ENCODE results near the gene UTS2B.

The UTS2B gene

DNA sequence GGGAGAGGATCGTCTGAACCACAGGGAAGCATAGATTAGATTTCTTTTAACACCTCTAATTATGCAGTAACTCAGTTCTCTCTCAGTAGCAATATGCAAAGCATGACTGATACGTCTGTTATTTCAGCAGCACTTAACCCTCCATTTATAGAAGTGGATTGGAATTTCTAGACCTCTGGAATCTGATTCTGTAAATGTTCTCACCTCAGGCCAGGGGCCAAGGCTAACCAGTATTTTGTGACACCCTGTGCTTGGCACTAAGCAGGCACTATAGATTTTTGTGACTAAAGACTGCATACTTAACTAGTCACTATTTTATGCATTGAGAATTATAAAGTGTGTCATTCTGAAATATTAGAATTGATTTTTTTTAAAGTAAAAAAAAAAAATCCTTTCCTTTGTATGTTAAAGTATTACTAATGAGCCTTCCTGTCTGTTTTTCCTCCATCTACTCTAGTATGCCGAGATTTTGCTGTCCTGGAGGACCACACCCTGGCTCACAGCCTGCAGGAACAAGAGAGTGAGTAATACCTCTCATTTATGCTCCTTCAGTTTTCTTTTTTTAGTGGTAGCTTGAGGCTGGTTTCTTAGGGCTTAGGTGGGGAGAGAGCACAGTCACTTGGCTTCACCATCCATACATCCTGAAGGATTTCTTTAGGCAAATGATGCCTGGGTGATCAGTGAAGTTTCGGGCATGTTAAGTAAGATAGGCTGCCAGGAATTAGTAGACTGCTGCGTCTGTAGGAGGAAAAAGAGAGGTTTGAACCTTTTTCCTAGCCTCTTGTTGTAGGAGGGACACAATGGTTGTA, 26.5 kb upstream of the UTS2B start:
- no peak overlapping the region for H3K9ac ChIP-seq

DNA sequence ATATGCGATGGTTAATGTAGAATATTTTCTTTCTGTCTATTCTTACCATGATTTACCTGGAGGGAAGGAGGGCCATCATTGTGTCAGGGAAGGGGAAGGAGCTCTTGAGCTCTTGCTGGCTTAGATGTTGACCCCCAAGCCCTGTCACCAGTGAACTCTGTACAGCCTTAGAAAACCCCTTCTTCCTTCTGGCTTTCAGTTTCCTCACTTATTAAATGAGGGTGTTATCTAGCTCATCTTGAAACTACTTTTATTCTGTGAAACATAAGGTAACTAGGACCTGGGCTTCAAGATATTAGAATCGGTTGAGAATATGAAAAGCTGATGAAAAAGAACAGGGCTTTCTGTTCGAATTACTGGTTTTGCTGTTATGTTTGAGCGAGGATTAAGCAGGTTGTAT, 25.1 kb upstream of the UTS2B start:
- Histone ChIP-seq H3K4me3 (no peak overlapping the region), H4K20me1 (peaks cover 0 to 69% (median 13%) of the 10 kb centered on the region in 11 experiments; a peak in 12 of 22 replicates), H3K27ac (no peak overlapping the region), H3K36me3 (peaks cover 15 to 36% (median 27%) of the 10 kb centered on the region in 11 experiments; a peak in 21 of 22 replicates), H3K9me3 (replicated peaks in 1 of 11) (no peaks in the 10 kb centered on the region), H3K4me1 (peaks cover 0 to 16% (median 0%) of the 10 kb centered on the region in 10 experiments; a peak in 2 of 20 replicates), H3K9ac (no peak overlapping the region), H3K4me2 (no peak overlapping the region), H3K27me3 (no peaks in the 10 kb centered on the region)
- TF ChIP-seq Cebpa-rat (IDR thresholded peaks at IDR 0.05): no peak

More for the DNA sequence above, 26.5 kb upstream of the UTS2B start:
- H3K9me3 ChIP-seq (replicated peaks in 1 of 11): no peaks in the 10 kb centered on the region
- no peak overlapping the region for H3K4me3 ChIP-seq
- H3K27ac ChIP-seq: no peak overlapping the region
- H3K36me3 ChIP-seq: peaks cover 29 to 50% (median 40%) of the 10 kb centered on the region in 11 experiments
- H3K4me2 ChIP-seq: no peak overlapping the region
- H4K20me1 ChIP-seq: peaks cover 0 to 55% (median 7%) of the 10 kb centered on the region in 11 experiments; a peak in 10 of 22 replicates
- no peaks in the 10 kb centered on the region for H3K27me3 ChIP-seq
- peaks cover 0 to 16% (median 0%) of the 10 kb centered on the region in 10 experiments; a peak in 2 of 20 replicates for H3K4me1 ChIP-seq
- no peak for TF ChIP-seq Cebpa-rat (IDR thresholded peaks at IDR 0.05)

DNA sequence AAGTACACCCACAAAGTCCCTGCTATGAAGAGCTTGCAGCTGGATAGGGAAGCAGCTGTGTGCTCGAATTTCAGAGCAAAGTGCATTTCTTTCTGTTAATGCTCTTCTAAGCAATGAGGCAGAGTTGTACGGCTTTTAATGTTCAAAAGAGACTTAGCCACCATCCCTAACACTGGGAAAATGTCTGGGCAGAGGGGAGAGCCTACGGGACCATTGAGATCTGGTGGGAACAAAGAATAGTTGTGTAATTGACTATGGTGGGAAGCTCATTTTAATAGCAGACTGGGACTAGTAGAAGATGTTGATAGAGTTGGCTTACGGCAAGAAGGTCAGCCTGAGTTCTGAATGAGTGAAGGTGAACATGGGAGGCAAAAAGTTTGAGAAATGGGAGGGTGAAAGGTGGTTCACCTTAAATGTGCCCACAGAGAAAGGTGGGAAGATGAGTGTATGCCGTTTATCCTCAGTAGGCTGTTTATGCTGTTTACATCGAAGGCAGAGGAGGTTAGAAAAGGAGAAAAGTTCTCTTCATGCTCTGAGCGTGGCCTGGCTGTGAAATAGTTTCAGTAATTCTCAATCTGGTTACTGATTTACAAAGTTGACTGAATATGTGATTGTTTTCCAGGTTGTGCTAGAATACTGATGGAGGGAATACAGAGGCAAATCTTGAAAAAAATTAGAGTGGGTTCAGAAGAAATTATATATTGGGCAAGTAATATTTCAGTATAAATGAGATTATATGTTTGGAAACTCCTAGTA, 22.9 kb upstream of the UTS2B start:
- Histone ChIP-seq H4K20me1 (peaks cover 0 to 91% (median 13%) of the 10 kb centered on the region in 11 experiments; a peak in 13 of 22 replicates), H3K4me3 (no peak overlapping the region), H3K9me3 (replicated peaks in 1 of 11) (no peaks in the 10 kb centered on the region), H3K36me3 (peaks cover under 1 to 14% (median 10%) of the 10 kb centered on the region in 11 experiments; a peak in 17 of 22 replicates), H3K4me2 (0 out of 22 replicates have a peak overlapping the region, but pooled peaks of 1 of the 11 experiments have one; percentile 7), H3K27me3 (no peaks in the 10 kb centered on the region), H3K9ac (no peak overlapping the region), H3K27ac (no peak overlapping the region), H3K4me1 (peaks cover 0 to 16% (median 0%) of the 10 kb centered on the region in 10 experiments; a peak in 2 of 20 replicates)
- TF ChIP-seq Cebpa-rat (IDR thresholded peaks at IDR 0.05): no peak

DNA sequence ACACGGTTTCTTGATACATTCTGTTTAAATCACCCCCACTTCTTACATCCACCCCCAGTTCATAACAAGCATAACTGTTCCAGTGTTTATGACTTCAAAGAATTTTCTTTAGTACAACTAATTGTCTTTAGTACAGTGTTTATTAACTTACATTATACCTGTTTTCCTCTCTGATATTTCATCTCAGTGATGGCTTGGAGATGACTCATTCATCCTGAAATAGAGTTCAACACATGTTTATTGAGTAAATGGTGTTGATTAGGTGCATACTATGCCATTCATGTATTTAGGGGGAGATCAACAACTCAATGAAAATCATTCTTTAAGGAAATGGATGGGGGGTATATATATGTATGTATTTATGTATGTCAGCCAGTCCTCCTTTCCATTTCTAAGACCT, 21.7 kb upstream of the UTS2B start:
- H3K9ac ChIP-seq: no peak overlapping the region
- no peak overlapping the region for H3K4me3 ChIP-seq
- H3K4me2 ChIP-seq: no peak overlapping the region
- no peaks in the 10 kb centered on the region for H3K27me3 ChIP-seq
- peaks cover 0 to 2% (median under 1%) of the 10 kb centered on the region in 11 experiments; a peak in 5 of 22 replicates for H3K36me3 ChIP-seq
- peaks cover 0 to 96% (median 12%) of the 10 kb centered on the region in 11 experiments; a peak in 13 of 22 replicates for H4K20me1 ChIP-seq
- no peak for TF ChIP-seq Cebpa-rat (IDR thresholded peaks at IDR 0.05)
- no peak overlapping the region for H3K27ac ChIP-seq
- H3K4me1 ChIP-seq: peaks cover 0 to 16% (median 0%) of the 10 kb centered on the region in 10 experiments; a peak in 2 of 20 replicates
- no peaks in the 10 kb centered on the region for H3K9me3 ChIP-seq (replicated peaks in 1 of 11)

DNA sequence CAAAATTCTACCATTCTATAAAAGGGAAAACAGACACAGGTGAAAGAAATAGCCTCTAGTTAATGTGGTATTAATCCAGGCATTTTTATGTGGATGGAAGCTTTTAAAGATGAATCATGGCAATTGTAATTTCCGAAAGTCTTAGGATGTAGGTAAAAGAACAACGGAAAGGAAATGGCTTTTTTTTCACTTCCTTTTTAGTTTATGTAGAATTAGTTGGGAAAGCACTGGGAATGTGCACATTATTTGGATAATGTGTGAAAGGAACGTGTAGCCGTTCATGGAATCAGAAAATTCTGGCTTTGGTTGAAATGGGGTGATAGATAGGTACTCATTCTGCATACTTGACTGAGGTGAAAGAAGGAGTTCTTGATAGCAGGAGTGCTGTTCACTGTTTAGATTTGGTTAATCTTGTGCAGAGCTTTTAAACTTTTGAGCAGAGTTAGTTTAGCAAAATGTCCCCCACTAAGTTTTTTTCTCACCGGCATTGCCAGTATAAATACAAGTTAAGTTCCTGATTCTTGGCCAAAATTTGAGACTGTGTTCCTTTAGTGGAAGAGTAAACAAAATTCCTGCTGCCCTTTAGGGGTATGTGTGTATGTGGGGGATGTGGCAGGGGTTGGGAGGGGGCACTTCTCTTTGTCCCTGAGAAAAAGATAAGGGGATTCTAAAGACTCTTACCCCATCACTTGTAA, 20.2 kb upstream of the UTS2B start:
- H3K4me2 ChIP-seq: no peak overlapping the region
- peaks cover 0 to 10% (median 0%) of the 10 kb centered on the region in 10 experiments; a peak in 2 of 20 replicates for H3K4me1 ChIP-seq
- no peak overlapping the region for H3K9ac ChIP-seq
- H3K9me3 ChIP-seq (replicated peaks in 1 of 11): no peaks in the 10 kb centered on the region
- no peak overlapping the region for H3K27ac ChIP-seq
- no peaks in the 10 kb centered on the region for H3K36me3 ChIP-seq
- peaks cover 0 to 98% (median 10%) of the 10 kb centered on the region in 11 experiments; a peak in 14 of 22 replicates for H4K20me1 ChIP-seq
- H3K4me3 ChIP-seq: no peak overlapping the region
- no peaks in the 10 kb centered on the region for H3K27me3 ChIP-seq
- TF ChIP-seq Cebpa-rat (IDR thresholded peaks at IDR 0.05): no peak

DNA sequence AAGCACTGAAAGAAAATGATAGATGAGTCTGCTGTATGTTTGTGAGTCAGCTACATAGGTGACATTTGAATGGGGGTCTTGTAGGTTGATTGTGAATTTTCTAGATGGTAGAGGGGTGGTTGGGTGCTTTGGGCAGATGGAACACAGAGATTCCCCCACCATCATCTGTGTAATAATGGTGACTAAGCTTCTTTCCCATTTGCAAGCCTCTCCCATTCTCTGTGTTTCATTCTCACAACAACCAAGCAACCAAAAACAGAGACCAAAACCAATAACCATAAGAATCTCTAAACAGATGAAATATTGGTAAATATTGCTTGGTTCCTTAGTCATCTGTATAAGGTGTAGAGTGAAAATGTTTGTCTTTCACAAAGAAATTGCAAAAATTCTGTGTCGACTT, 17.8 kb upstream of the UTS2B start:
- no peaks in the 10 kb centered on the region for H3K9me3 ChIP-seq (replicated peaks in 1 of 11)
- no peaks in the 10 kb centered on the region for H3K36me3 ChIP-seq
- TF ChIP-seq Cebpa-rat (IDR thresholded peaks at IDR 0.05): no peak
- H3K4me1 ChIP-seq: peaks cover 0 to 21% (median 0%) of the 10 kb centered on the region in 10 experiments; a peak in 5 of 20 replicates
- no peak overlapping the region for H3K4me3 ChIP-seq
- no peak overlapping the region for H3K4me2 ChIP-seq
- H4K20me1 ChIP-seq: peaks cover 0 to 100% (median 14%) of the 10 kb centered on the region in 11 experiments; a peak in 14 of 22 replicates
- no peak overlapping the region for H3K27ac ChIP-seq
- no peaks in the 10 kb centered on the region for H3K27me3 ChIP-seq
- H3K9ac ChIP-seq: no peak overlapping the region

DNA sequence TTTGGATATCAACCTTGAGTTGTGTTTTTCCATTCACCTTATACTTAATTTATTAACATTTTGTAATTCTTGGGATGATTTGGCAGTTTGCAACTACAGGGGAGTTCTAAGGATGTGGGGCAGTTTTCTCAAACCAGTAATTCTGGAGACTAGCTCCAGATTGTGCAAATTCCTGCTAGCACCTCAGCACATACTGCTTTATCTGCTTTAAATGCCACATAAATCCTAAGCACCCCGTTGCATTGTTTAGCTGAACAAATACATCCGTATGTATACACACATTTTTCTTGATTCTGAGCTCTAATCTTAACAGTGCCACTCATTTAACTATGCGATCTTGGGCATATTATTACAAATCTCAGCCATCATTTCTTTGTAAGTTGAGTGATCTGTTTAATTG, 16.9 kb upstream of the UTS2B start:
- Histone ChIP-seq H3K36me3 (no peaks in the 10 kb centered on the region), H3K4me1 (peaks cover 0 to 17% (median 0%) of the 10 kb centered on the region in 10 experiments; a peak in 5 of 20 replicates), H3K4me2 (no peak overlapping the region), H3K9ac (no peak overlapping the region), H3K4me3 (no peak overlapping the region), H3K27ac (no peak overlapping the region), H3K9me3 (replicated peaks in 1 of 11) (no peaks in the 10 kb centered on the region), H4K20me1 (peaks cover 0 to 100% (median 14%) of the 10 kb centered on the region in 11 experiments; a peak in 13 of 22 replicates), H3K27me3 (no peaks in the 10 kb centered on the region)
- no peak for TF ChIP-seq Cebpa-rat (IDR thresholded peaks at IDR 0.05)

DNA sequence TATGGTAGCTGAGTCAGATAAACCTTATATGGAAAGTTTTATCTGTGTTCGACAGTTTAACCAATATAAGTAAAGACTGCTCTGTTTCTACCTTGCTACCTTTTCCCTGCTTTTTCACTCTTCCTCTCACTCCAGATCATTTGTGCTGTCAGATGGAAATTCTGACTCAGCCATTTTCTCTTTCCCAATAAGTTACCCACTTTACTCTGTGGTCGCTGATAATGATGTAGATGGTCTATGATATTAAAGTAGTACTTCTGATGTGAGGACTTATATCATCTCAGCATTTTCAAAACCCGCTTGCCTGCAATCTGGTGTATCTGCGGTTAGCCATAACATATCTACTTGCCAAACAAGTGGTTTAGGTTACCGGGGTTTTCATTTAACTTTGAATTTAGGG, 15.0 kb upstream of the UTS2B start:
- no peak for TF ChIP-seq Cebpa-rat (IDR thresholded peaks at IDR 0.05)
- no peaks in the 10 kb centered on the region for H3K9me3 ChIP-seq (replicated peaks in 1 of 11)
- no peak overlapping the region for H3K9ac ChIP-seq
- peaks cover 0 to 13% (median 0%) of the 10 kb centered on the region in 10 experiments; a peak in 5 of 20 replicates for H3K4me1 ChIP-seq
- no peaks in the 10 kb centered on the region for H3K36me3 ChIP-seq
- H4K20me1 ChIP-seq: peaks cover 0 to 100% (median 10%) of the 10 kb centered on the region in 11 experiments; a peak in 13 of 22 replicates
- H3K4me3 ChIP-seq: no peak overlapping the region
- H3K27me3 ChIP-seq: no peaks in the 10 kb centered on the region
- H3K4me2 ChIP-seq: peak overlapping the region in 2 of 11 experiments; percentile 4 to 42; a peak in 1 of 22 replicates
- H3K27ac ChIP-seq: no peak overlapping the region
